Measurements from ENCODE around the gene CERS5.

DNA sequence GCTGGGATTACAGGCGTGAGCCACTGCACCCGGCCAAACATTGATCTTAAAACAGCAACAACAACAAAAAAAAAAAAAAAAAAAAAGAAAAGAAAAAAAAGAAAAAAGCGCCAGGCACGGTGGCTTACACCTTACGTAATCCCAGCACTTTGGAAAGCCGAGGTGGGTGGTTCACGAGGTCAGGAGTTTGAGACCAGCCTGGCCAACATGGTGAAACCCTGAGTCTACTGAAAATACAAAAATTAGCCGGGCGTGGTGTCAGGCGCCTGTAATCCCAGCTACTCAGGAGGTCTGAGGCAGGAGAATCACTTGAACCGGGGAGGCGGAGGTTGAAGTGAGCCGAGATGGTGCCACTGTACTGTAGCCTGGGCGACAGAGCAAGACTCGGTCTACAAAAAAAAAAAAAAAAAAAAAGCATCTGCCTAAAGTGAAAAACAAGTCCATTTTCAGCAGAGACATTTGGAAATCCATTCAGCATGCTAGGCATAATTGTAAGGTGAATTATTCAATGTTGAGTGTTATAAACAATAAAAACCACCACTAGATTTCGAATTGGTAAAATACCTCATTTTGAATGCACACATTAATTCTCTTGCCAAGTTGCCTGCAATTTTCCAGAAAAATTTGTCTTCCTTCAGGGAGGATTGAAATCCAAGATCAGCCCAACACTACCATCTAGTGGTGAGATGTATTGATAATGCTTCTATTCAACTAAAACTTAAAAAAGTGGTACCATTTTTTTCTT is 8.0 kb upstream of the CERS5 start:
- TF ChIP-seq, protein P1, sequence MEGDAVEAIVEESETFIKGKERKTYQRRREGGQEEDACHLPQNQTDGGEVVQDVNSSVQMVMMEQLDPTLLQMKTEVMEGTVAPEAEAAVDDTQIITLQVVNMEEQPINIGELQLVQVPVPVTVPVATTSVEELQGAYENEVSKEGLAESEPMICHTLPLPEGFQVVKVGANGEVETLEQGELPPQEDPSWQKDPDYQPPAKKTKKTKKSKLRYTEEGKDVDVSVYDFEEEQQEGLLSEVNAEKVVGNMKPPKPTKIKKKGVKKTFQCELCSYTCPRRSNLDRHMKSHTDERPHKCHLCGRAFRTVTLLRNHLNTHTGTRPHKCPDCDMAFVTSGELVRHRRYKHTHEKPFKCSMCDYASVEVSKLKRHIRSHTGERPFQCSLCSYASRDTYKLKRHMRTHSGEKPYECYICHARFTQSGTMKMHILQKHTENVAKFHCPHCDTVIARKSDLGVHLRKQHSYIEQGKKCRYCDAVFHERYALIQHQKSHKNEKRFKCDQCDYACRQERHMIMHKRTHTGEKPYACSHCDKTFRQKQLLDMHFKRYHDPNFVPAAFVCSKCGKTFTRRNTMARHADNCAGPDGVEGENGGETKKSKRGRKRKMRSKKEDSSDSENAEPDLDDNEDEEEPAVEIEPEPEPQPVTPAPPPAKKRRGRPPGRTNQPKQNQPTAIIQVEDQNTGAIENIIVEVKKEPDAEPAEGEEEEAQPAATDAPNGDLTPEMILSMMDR (IDR thresholded peaks at IDR 0.05; ENCODE audit: insufficient read depth, low read length, poor library complexity, severe bottlenecking) = peak; percentile 39
- TF ChIP-seq EZH2phosphoT487 (conservative IDR thresholded peaks at IDR 0.05; ENCODE audit: low read length) = no peak

Measured in SU-DHL-6 (cell line).